B cell (primary cell): Measurements from ENCODE around the gene CLDND2.

Experiments used
- EZH2 ChIP-seq: IDR thresholded peaks from 2 replicates; pipeline ENCODE4 v1.6.1; 2012; ENCODE audit warnings: borderline replicate concordance, low read depth, mild to moderate bottlenecking, moderate library complexity, low read length; ENCODE audit not compliant: insufficient read depth, poor library complexity, severe bottlenecking
- TF ChIP-seq, protein P1 (sequence below): fragments of 200-600 bp; IDR thresholded peaks from one replicate; pipeline ENCODE4 v1.8.0; 2022; ENCODE audit warnings: antibody characterized with exemption, mild to moderate bottlenecking

- TF ChIP-seq, protein P1, sequence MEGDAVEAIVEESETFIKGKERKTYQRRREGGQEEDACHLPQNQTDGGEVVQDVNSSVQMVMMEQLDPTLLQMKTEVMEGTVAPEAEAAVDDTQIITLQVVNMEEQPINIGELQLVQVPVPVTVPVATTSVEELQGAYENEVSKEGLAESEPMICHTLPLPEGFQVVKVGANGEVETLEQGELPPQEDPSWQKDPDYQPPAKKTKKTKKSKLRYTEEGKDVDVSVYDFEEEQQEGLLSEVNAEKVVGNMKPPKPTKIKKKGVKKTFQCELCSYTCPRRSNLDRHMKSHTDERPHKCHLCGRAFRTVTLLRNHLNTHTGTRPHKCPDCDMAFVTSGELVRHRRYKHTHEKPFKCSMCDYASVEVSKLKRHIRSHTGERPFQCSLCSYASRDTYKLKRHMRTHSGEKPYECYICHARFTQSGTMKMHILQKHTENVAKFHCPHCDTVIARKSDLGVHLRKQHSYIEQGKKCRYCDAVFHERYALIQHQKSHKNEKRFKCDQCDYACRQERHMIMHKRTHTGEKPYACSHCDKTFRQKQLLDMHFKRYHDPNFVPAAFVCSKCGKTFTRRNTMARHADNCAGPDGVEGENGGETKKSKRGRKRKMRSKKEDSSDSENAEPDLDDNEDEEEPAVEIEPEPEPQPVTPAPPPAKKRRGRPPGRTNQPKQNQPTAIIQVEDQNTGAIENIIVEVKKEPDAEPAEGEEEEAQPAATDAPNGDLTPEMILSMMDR, result no peak
- TF ChIP-seq EZH2, result no peak
Measured at GRCh38 chr19:51391073-51391611, 22.3 kb upstream of the CLDND2 start.
